Measurements from ENCODE around the gene MED31.
"Not testable (repeated sequence)": the region's sequence is repeated elsewhere in the genome, so short reads cannot be mapped to it uniquely, and the experiment has no call there.

MED31 gene

DNA sequence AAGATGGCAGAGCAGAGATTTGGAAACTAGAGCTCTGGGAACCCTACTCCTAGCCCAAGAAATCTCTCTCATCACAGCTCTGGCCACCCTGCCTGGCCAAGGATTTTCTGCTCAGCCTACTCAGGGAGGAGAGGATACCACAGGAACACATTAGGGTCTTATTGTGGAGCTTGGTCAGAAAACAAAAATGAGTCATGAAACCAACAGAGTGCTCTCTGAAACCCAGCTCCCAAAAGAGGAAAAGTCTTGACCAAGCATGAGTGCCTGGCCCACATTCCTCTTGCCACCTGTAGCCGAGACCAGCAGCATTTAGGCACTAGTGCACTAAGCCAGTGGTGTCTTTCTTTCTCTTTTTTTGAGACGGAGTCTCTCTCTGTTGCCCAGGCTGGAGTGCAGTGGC is 43.6 kb upstream of the MED31 start:
- no peak for DNase-seq (ENCODE audit: extremely low spot score)
- ChIA-PET CTCF (interaction anchor here (0.9 to 1.2 kb wide), 3 partner anchors 12 to 28 kb away, joined by 3 to 5 read pairs (median 3); no protein-coding TSS in a partner anchor), POLR2A (no interaction called here)
- TF ChIP-seq, protein P1, sequence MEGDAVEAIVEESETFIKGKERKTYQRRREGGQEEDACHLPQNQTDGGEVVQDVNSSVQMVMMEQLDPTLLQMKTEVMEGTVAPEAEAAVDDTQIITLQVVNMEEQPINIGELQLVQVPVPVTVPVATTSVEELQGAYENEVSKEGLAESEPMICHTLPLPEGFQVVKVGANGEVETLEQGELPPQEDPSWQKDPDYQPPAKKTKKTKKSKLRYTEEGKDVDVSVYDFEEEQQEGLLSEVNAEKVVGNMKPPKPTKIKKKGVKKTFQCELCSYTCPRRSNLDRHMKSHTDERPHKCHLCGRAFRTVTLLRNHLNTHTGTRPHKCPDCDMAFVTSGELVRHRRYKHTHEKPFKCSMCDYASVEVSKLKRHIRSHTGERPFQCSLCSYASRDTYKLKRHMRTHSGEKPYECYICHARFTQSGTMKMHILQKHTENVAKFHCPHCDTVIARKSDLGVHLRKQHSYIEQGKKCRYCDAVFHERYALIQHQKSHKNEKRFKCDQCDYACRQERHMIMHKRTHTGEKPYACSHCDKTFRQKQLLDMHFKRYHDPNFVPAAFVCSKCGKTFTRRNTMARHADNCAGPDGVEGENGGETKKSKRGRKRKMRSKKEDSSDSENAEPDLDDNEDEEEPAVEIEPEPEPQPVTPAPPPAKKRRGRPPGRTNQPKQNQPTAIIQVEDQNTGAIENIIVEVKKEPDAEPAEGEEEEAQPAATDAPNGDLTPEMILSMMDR (IDR thresholded peaks at IDR 0.05; ENCODE audit: control extremely low read depth, extremely low read depth, low read depth, missing control alignments): no peak

DNA sequence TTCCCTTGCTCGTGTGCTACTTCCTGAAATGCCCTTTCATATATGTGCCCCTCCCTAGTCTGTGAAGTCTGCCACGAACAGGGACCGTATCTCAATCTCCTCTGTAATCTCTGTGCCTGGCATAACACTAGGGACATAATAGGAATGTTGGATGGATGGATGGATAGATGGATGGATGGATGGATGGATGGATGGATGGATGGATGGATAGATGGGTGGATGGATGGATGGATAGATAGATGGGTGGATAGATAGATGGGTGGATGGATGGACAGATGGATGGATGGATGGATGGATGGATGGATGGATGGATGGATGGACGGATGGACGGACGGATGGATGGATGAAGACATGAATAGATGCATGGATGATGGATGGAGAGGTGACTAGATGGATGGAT is 40.6 kb upstream of the MED31 start:
- DNase-seq (ENCODE audit: extremely low spot score); POLR2A ChIA-PET; CTCF ChIA-PET: not testable (repeated sequence)

DNA sequence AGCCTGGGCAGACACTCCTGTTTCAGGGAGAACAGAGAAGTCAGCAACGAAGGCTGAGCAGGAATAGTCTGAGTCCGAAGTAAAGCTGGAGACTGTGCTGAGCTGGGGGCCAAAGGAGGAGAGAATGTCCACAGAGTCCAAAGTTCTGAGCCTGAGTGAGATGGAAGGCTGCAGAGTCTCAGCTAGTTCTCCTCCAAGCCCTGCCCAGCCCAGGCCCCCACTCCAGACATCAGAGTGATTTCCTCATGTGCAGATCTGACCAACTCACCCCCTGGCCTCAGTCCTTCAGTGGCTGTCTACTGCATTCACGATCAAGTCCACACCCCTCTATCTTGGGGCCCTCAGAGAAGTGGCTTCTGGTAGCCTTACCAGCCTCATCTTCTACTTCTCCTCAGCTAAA is 40.1 kb upstream of the MED31 start:
- TF ChIP-seq, protein P1 (IDR thresholded peaks at IDR 0.05; ENCODE audit: control extremely low read depth, extremely low read depth, low read depth, missing control alignments): no peak
- DNase-seq (ENCODE audit: extremely low spot score): no peak
- POLR2A ChIA-PET: no interaction called here
- CTCF ChIA-PET: interaction anchor here (1.0 kb wide), 1 partner anchor 8 kb away, joined by 3 read pairs; no protein-coding TSS in a partner anchor

DNA sequence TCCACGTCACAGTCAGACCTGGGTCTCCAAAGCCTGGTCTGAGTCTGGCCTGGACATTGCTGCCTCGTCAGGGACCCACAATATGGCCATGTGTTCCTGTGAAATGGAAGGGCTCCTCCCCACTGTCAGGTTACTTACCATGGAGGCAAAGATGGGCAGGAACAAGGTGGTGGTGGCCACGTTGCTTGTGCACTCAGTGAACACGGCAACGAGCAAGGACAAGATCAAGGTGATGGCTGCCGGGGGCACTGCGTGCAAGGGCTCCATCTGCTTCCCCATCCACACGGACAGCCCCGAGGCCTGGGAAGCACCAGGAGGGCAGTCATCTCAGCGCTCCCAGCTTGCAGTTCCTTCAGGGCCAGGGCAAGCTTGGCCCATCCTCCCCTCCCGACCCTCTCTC is 39.2 kb upstream of the MED31 start:
- POLR2A ChIA-PET: no interaction called here
- CTCF ChIA-PET: interaction anchor here (1.0 kb wide), 1 partner anchor 9 kb away, joined by 3 read pairs; no protein-coding TSS in a partner anchor
- DNase-seq (ENCODE audit: extremely low spot score): no peak
- TF ChIP-seq, protein P1 (IDR thresholded peaks at IDR 0.05; ENCODE audit: control extremely low read depth, extremely low read depth, low read depth, missing control alignments): no peak

DNA sequence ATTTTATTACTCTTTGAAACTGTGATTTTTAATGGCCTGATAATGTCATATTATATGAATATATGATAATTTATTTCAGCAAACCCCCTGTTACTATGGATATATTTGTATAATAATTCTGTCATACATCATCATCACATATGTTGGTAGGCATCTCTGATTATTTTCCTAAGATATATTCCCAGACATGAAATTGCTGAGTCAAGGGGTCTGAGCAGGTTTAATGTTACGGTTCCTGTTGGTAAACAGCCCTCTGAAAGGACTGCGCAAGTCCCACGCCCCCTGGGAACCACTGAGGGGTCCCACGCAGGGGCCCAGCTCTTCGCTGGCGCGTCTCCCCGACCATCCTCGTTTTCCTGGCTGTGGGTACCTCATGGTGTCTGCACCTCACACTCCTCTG is 37.5 kb upstream of the MED31 start:
- POLR2A ChIA-PET: no interaction called here
- DNase-seq (ENCODE audit: extremely low spot score): no peak
- TF ChIP-seq, protein P1 (IDR thresholded peaks at IDR 0.05; ENCODE audit: control extremely low read depth, extremely low read depth, low read depth, missing control alignments): no peak
- CTCF ChIA-PET: interaction anchor here (1.4 kb wide), 1 partner anchor 9 kb away, joined by 3 read pairs; no protein-coding TSS in a partner anchor

DNA sequence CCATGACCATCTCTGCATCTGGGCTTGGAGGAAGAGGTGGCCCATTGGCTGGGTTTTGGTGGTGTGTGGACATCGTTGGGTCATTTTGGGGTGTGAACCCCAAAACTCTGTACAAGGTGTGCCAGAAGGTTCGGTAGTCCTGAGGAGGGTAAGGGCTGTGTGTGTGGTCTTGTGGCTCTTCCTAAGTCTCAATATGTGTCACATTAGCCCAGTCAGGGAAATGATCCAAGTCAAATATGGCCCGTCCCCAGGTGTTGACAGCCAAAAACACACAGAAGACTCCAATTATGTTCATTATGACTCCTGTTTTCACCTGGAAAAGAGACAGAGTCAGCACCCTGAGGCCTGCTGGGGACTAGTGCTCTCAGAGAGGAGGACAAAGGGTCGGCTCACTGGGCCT is 34.6 kb upstream of the MED31 start:
- CTCF ChIA-PET: interaction anchor here (1.4 kb wide), 1 partner anchor 34 kb away, joined by 3 read pairs; no protein-coding TSS in a partner anchor

More for the DNA sequence above, 34.6 kb upstream of the MED31 start:
- POLR2A ChIA-PET: no interaction called here
- no peak for DNase-seq (ENCODE audit: extremely low spot score)
- TF ChIP-seq, protein P1 (IDR thresholded peaks at IDR 0.05; ENCODE audit: control extremely low read depth, extremely low read depth, low read depth, missing control alignments): no peak

Data from GM10248 (cell line).